GM12875 (cell line): ENCODE measurements around the gene TNFSF8.

ENCODE experiments used
- H3K4me3 ChIP-seq: one replicate; pipeline ENCODE4 v1.5.1; 2011; ENCODE audit warnings: low read depth, low read length, control low read depth
- CTCF ChIP-seq: IDR thresholded peaks from 2 replicates; pipeline ENCODE4 v1.5.1; 2011; ENCODE audit warnings: low read depth, mild to moderate bottlenecking, control low read depth, inconsistent platforms, low read length, moderate library complexity, borderline replicate concordance; ENCODE audit not compliant: insufficient read depth

The TNFSF8 gene

DNA sequence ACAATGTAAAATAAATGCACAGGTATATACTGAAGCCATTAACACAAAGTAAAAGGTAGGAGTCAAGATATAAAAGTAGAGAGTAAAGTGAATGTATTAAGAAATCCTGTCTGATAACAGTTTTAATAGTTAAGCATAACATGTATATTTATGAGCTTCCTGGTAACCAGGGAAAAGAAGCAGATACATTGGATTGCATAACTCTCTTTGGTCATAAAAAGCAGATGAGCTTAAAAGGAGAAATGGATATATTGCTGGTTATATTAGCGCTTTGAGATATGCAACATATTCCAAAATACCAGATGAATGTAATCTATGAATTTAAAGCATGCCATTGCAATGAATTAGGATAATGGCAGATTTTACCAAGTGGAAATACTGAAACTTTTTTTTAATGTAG lies 6.2 kb upstream of the TNFSF8 start:
- no peak overlapping the region for H3K4me3 ChIP-seq
- TF ChIP-seq CTCF, result no peak

- no peak for TF ChIP-seq CTCF
- no peak overlapping the region for H3K4me3 ChIP-seq
Observed at GRCh38 chr9:114935119-114935518, 4.7 kb upstream of the TNFSF8 start.

DNA sequence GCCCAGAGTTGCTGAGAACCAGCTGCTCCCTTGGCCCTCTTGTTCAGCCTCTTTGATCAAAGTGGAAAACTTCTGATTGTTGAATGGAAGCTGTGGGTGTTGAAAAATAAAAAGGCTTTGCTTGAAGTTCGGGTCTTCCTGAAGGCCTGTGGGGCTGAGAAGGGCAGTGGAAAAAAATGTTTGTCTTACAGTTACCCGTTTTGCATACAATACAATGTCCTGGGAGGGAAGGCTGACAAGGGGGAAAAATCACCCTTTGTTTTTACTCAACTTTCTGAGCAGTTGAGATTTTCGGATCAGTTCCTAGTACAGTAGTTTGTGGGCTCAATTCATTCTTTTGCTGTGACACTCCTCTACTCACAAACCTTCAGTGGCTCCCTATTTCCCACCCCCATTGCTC lies 2.1 kb upstream of the TNFSF8 start:
- no peak overlapping the region for H3K4me3 ChIP-seq
- TF ChIP-seq CTCF, result no peak

DNA sequence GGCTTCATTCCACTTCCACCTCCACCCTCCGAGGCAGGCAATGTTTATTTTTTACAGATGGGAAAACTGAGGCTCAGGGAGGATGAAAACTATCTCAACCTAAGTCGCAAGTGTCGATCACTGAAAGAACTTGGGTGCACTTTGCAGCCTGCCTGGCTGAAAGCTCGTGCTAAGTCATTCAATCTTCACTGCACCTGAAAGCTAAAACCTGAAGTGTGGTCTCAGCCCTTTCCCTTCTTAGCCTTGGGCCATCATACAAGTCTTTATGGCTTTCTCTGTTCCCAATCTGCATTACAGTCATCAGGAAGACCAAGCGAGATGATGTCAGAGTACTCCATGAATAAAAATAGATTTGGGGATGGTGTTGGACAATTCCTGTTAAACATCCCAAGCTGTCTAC lies 1.0 kb upstream of the TNFSF8 start:
- H3K4me3 ChIP-seq, result no peak overlapping the region

DNA sequence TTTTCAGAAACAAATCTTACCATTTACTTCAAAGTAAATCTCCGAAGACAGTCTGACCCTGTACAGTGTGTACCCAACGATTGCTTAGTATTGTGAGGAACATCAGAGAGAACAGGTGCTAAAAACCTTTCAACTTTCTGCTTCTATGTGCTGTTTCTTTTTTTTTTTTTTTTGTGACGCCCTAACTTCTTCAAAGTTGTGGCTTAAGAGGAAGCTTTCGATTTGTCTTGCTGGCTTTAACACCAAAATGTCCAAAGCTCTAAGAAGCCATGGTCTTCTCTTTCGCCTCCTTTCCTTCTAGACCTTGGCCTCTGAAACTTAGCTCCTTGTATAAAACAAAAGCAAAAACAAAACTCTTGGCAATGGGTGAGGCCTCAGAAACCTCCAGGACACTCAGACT lies 1.2 kb downstream of the TNFSF8 start:
- H3K4me3 ChIP-seq, result no peak overlapping the region
- no peak for TF ChIP-seq CTCF

More for the DNA sequence above, 1.0 kb upstream of the TNFSF8 start:
- no peak for TF ChIP-seq CTCF

- no peak overlapping the region for H3K4me3 ChIP-seq
- TF ChIP-seq CTCF, result no peak
Observed at GRCh38 chr9:114928671-114929070, 1.7 kb downstream of the TNFSF8 start.

- no peak for TF ChIP-seq CTCF
- H3K4me3 ChIP-seq, result no peak overlapping the region
Observed at GRCh38 chr9:114928136-114928535, 2.3 kb downstream of the TNFSF8 start.
